Astrocyte (in vitro differentiated cells and primary cell): ENCODE data around the gene THBS1.

Source experiments
- EZH2 ChIP-seq: IDR thresholded peaks from 2 replicates; pipeline ENCODE4 v1.6.1; 2012; ENCODE audit warnings: mild to moderate bottlenecking, low read length, inconsistent platforms; ENCODE audit not compliant: insufficient read depth
- TF ChIP-seq, protein P1 (sequence below): IDR thresholded peaks from 2 replicates; pipeline ENCODE4 v1.5.1; 2011; ENCODE audit warnings: low read depth, mild to moderate bottlenecking, inconsistent platforms, low read length, moderate library complexity; ENCODE audit not compliant: insufficient read depth

DNA sequence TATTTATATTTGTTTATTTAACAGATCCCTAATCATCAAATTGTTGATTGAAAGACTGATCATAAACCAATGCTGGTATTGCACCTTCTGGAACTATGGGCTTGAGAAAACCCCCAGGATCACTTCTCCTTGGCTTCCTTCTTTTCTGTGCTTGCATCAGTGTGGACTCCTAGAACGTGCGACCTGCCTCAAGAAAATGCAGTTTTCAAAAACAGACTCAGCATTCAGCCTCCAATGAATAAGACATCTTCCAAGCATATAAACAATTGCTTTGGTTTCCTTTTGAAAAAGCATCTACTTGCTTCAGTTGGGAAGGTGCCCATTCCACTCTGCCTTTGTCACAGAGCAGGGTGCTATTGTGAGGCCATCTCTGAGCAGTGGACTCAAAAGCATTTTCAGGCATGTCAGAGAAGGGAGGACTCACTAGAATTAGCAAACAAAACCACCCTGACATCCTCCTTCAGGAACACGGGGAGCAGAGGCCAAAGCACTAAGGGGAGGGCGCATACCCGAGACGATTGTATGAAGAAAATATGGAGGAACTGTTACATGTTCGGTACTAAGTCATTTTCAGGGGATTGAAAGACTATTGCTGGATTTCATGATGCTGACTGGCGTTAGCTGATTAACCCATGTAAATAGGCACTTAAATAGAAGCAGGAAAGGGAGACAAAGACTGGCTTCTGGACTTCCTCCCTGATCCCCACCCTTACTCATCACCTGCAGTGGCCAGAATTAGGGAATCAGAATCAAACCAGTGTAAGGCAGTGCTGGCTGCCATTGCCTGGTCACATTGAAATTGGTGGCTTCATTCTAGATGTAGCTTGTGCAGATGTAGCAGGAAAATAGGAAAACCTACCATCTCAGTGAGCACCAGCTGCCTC is 14.7 kb downstream of the THBS1 start:
- TF ChIP-seq, protein P1, sequence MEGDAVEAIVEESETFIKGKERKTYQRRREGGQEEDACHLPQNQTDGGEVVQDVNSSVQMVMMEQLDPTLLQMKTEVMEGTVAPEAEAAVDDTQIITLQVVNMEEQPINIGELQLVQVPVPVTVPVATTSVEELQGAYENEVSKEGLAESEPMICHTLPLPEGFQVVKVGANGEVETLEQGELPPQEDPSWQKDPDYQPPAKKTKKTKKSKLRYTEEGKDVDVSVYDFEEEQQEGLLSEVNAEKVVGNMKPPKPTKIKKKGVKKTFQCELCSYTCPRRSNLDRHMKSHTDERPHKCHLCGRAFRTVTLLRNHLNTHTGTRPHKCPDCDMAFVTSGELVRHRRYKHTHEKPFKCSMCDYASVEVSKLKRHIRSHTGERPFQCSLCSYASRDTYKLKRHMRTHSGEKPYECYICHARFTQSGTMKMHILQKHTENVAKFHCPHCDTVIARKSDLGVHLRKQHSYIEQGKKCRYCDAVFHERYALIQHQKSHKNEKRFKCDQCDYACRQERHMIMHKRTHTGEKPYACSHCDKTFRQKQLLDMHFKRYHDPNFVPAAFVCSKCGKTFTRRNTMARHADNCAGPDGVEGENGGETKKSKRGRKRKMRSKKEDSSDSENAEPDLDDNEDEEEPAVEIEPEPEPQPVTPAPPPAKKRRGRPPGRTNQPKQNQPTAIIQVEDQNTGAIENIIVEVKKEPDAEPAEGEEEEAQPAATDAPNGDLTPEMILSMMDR: no peak
- TF ChIP-seq EZH2: no peak
